ES-I3 (cell line): ENCODE results near the gene ADPRH.

Experiments
- H3K36me3 ChIP-seq: 2 replicates; pipeline ENCODE4 v1.6.1; 2013; ENCODE audit warnings: mild to moderate bottlenecking, low read length, control low read depth, moderate library complexity; ENCODE audit not compliant: insufficient read depth
- H3K4me1 ChIP-seq: 2 replicates; pipeline ENCODE4 v1.6.1; 2013; ENCODE audit warnings: mild to moderate bottlenecking, control low read depth, low read length; ENCODE audit not compliant: insufficient read depth
- H3K9ac ChIP-seq: 2 replicates; pipeline ENCODE4 v1.6.1; 2013; ENCODE audit warnings: low read depth, mild to moderate bottlenecking, low read length, moderate library complexity
- H3K9me3 ChIP-seq: 2 replicates; pipeline ENCODE4 v1.6.1; 2013; ENCODE audit warnings: mild to moderate bottlenecking, low read length, moderate library complexity; ENCODE audit not compliant: control insufficient read depth, insufficient read depth

Gene ADPRH

DNA sequence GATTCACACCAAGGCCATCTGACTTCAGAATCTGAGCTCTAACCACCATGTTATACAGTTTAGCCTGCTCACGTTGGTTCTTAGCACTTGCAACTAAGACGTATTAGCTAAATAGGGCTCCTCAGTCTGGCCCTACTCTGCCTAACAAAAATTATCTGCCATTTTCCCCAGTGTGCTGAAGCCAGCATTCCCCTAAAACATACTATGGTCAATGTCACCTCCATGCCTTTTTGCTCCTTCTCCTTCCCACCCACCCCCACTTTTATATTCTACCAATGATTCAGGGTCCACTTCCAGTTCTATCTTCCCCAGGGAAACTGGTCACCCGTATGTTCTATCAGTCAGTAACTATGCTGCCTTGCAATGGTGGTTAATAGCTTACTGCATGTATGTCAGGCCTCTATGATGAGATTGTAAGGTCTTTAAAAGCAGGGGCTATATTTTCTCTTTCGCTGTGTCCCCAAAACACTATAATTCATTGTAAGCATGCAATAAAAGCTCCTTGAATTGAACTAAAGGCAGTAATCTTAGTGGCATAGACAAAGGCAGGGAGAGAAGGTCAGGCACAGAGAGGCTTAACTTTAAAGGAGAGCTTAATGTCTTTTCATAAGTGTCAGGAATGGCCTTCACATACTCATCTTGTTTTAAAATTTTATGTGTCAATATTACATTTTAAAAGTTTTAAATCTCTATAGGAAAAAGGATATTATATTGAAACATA, 57.8 kb downstream of the ADPRH start:
- Histone ChIP-seq H3K9ac (no peak overlapping the region), H3K36me3 (no peaks in the 10 kb centered on the region), H3K4me1 (no peaks in the 10 kb centered on the region), H3K9me3 (no peaks in the 10 kb centered on the region)

DNA sequence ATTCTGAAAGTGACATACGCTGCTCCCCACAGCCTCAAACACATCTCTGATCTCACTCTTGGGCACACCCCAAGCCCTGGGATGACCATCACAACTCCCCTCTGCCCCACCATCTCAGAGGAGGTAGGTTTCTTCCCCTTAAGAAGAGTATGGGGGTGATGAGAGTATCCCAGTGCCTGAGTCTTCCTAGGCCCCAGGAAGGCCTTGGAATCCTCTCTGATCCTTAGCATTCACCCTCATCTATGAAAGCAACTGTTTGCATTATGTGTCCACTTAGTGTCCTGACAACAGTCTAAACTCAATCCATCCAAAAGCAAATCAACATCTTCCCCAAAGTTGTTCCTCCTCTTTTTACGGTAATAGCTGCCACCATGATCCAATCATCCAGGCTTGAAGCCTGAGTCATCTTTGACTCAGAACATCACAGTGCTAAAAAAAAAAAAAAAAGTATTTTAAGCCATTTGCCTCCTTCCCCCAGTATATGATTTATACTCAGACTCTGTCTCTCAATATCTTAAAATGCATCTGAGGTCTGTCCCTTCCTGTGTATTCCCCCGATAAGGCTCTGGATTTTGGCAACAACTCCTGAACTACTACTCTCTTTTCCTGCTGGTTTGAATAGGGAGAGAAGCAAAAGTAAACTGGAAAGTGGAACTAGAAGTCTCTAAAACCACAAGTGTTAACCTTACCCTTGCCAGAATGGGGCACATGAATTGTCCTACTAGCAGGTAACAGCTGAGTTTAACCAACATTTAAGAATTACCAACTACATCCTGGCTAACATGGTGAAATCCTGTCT, 58.6 kb downstream of the ADPRH start:
- no peaks in the 10 kb centered on the region for H3K36me3 ChIP-seq
- no peaks in the 10 kb centered on the region for H3K9me3 ChIP-seq
- no peak overlapping the region for H3K9ac ChIP-seq
- H3K4me1 ChIP-seq, result 0 out of 2 replicates have a peak, but pooled peaks cover under 1% of the 10 kb centered on the region
